MM.1S (cell line): ENCODE data around the gene DUOXA1.

Experiments used
- EZH2phosphoT487 ChIP-seq: fragments of 300-600 bp; sonication (generic); IDR thresholded peaks from 2 replicates; pipeline ENCODE4 v1.6.1; 2018; ENCODE audit warnings: antibody characterized with exemption, low read length
- TF ChIP-seq, protein P1 (sequence below): fragments of 300-600 bp; sonication (generic); IDR thresholded peaks from 2 replicates; pipeline ENCODE4 v1.5.1; 2016; ENCODE audit warnings: antibody characterized with exemption, low read length, mixed read lengths

DNA sequence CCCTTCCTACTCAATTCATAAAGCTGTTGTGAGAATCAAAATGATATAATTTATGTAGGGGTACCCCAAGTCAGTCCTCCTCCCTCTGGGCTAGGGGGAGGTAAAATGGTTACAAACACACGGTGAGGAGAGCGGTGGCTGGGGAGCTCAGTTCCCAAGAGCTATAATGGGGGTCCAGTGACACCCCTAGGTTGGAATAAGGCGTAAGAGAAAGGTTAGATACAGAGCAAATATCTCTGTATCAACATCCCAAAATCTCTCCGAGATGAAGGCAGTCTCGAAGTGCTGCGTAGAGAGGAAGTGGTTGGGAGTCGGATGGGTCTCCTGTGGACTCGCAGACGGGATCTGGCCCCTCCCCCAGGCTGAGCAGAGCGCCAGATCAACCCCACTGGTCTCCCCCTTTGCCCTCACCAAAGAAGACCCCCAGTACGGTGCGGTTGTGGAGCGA is 17.5 kb downstream of the DUOXA1 start:
- TF ChIP-seq EZH2phosphoT487: no peak
- TF ChIP-seq, protein P1, sequence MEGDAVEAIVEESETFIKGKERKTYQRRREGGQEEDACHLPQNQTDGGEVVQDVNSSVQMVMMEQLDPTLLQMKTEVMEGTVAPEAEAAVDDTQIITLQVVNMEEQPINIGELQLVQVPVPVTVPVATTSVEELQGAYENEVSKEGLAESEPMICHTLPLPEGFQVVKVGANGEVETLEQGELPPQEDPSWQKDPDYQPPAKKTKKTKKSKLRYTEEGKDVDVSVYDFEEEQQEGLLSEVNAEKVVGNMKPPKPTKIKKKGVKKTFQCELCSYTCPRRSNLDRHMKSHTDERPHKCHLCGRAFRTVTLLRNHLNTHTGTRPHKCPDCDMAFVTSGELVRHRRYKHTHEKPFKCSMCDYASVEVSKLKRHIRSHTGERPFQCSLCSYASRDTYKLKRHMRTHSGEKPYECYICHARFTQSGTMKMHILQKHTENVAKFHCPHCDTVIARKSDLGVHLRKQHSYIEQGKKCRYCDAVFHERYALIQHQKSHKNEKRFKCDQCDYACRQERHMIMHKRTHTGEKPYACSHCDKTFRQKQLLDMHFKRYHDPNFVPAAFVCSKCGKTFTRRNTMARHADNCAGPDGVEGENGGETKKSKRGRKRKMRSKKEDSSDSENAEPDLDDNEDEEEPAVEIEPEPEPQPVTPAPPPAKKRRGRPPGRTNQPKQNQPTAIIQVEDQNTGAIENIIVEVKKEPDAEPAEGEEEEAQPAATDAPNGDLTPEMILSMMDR: no peak
